GM12872 (cell line): Measurements from ENCODE around the gene LACTBL1.

Experiments used
- TF ChIP-seq, protein P1 (sequence below): IDR thresholded peaks from 3 replicates; pipeline ENCODE4 v1.5.1; 2011; ENCODE audit warnings: low read depth, mild to moderate bottlenecking, low read length, moderate library complexity; ENCODE audit not compliant: insufficient read depth

Gene LACTBL1

DNA sequence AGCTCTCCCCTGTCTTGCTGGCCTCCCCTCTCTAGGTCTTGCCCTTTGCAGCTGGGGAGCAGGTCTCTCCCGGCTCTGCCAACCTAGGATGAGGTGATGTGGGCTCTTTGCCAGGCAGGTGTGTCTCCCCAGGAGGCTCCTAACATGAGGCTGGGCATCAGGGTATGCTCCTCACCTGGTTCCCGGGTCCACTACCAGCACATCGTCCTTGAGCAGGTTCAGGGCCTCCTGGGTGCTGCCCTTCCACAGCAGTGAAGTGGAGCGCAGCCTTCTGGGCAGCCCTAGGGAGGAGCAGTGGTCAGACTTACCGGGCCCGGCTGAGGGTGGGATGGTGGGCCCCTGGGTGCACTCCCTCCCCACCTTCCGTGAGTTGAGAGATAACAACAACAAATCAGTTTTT lies 17.5 kb downstream of the LACTBL1 start:
- TF ChIP-seq, protein P1, sequence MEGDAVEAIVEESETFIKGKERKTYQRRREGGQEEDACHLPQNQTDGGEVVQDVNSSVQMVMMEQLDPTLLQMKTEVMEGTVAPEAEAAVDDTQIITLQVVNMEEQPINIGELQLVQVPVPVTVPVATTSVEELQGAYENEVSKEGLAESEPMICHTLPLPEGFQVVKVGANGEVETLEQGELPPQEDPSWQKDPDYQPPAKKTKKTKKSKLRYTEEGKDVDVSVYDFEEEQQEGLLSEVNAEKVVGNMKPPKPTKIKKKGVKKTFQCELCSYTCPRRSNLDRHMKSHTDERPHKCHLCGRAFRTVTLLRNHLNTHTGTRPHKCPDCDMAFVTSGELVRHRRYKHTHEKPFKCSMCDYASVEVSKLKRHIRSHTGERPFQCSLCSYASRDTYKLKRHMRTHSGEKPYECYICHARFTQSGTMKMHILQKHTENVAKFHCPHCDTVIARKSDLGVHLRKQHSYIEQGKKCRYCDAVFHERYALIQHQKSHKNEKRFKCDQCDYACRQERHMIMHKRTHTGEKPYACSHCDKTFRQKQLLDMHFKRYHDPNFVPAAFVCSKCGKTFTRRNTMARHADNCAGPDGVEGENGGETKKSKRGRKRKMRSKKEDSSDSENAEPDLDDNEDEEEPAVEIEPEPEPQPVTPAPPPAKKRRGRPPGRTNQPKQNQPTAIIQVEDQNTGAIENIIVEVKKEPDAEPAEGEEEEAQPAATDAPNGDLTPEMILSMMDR: no peak

GRCh38 chr1:22953740-22954141 lies 18.9 kb downstream of the LACTBL1 start:
- TF ChIP-seq, protein P1: no peak

- TF ChIP-seq, protein P1: no peak
Observed at GRCh38 chr1:22953057-22953739, 19.5 kb downstream of the LACTBL1 start.

- TF ChIP-seq, protein P1: no peak
Observed at GRCh38 chr1:22952694-22953056, 20.0 kb downstream of the LACTBL1 start.

DNA sequence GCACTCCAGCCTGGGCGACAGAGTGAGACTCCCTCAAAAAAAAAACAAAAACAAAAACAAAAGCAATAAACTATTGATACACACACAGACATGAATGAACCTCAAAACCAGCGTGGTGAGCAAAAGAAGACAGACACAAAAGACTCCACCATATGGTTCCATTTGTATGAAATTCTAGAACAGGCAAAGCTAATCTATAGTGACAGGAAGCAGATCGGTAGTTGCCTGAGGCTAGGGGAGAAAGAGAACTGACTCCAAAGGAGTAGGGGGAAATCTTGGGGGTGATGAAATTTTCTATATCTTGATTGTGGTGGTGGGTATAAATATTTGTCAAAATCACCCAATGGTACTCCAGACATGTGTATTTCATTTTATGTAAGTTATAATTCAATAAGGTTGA lies 20.9 kb downstream of the LACTBL1 start:
- TF ChIP-seq, protein P1: no peak

- TF ChIP-seq, protein P1: no peak
Observed at GRCh38 chr1:22949822-22950331, 22.8 kb downstream of the LACTBL1 start.

DNA sequence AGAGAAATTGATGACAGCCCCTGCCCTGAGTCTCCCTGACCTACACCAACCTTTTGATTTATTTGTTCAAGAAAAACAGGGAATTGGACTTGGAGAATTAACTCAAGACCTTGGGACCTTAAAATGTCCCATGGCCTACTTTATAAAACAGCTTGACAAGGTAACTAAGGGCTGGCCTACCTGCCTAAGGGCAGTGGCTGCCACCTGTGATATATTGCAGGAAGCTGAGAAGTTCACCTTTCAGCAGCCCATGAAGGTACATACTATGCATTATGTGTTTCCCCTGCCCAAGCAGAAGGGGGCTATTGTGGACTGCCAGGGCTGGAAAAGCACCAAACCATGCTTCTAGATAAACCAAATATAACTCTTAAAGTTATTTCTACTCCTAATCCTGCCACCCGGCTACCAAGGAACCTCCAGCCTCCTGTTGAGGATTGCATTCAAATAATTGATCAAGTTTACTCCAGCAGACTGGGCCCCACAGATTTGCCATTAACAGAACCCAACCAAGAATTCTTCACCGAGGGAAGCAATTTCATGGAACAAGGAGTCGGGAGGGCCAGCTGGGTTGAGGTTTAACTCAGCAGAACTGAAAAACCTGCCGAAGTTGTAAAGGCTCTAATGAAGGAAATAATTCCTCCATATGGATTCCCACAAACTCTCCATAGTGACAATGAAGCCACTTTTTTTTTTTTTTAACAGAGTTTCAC lies 28.2 kb downstream of the LACTBL1 start:
- TF ChIP-seq, protein P1: no peak
